Transverse colon (tissue), 4 donors: ENCODE results near the gene FCHSD2. TPM values are rescaled to one million over a fixed set of nuclear protein-coding genes. Genes with fewer than 3 reads are reported as not detected.

ENCODE experiments used
- DNase-seq: peaks from one replicate; pipeline ENCODE4 v3.0.0-alpha.2; 2019
- H3K27ac ChIP-seq, 4 donors: fragments of 200-600 bp; sonication (generic); 2 replicates each; pipeline ENCODE4 v1.5.1; 2016 to 2018; ENCODE audit warnings: inconsistent platforms in 4 of 4
- H3K27me3 ChIP-seq: fragments of 200-600 bp; sonication (generic); 2 replicates; pipeline ENCODE4 v1.5.1; 2017; ENCODE audit warnings: inconsistent platforms
- H3K36me3 ChIP-seq, 4 donors: fragments of 200-600 bp; sonication (generic); 2 replicates each; pipeline ENCODE4 v1.5.1; 2017 to 2019; ENCODE audit warnings: inconsistent platforms in 4 of 4
- H3K4me1 ChIP-seq, 4 donors: fragments of 200-600 bp; sonication (generic); 2 replicates each; pipeline ENCODE4 v1.5.1; 2017 to 2020; ENCODE audit warnings: inconsistent platforms in 4 of 4
- H3K4me3 ChIP-seq, 4 donors: fragments of 200-600 bp; sonication (generic); 1 replicate in 1 of 4; 2 replicates in 3 of 4; pipeline versions ENCODE4 v1.5.1 to v1.6.1; 2017 to 2019; ENCODE audit warnings: inconsistent platforms in 4 of 4
- H3K9me3 ChIP-seq, 2 donors: fragments of 200-600 bp; sonication (generic); 2 replicates each; pipeline ENCODE4 v1.5.1; 2017 to 2019; ENCODE audit warnings: inconsistent platforms in 2 of 2
- CTCF ChIP-seq, 5 experiments: fragments of 200-600 bp in 3 of 5; fragments of 450-650 bp in 2 of 5; sonication (generic) in 3 of 5; IDR thresholded peaks; 1 replicate in 2 of 5; 2 replicates in 3 of 5; pipeline ENCODE4 v1.5.1; 2016 to 2017; ENCODE audit warnings: antibody characterized with exemption in 5 of 5, inconsistent platforms in 3 of 5, mild to moderate bottlenecking in 2 of 5, moderate library complexity in 1 of 5
- EP300 ChIP-seq: sonication (generic); formaldehyde crosslinking; IDR thresholded peaks from one replicate; pipeline ENCODE4 v1.6.1; 2017; ENCODE audit warnings: antibody characterized with exemption, low read depth
- POLR2A ChIP-seq: fragments of 450-650 bp; IDR thresholded peaks from one replicate; pipeline ENCODE4 v1.6.1; 2016; ENCODE audit warnings: antibody characterized with exemption, mild to moderate bottlenecking, moderate library complexity
- POLR2AphosphoS5 ChIP-seq, 3 donors: sonication (generic); formaldehyde crosslinking; IDR thresholded peaks; one replicate each; pipeline ENCODE4 v1.6.1; 2016; ENCODE audit warnings: antibody characterized with exemption in 3 of 3
- WGBS, 2 donors: methylation state at CpG; one replicate each; pipeline ENCODE4 v1.1.5; 2018; ENCODE audit warnings: low coverage in 1 of 2; 5-methylcytosine and 5-hydroxymethylcytosine counted together
- in situ Hi-C, 4 donors: fragments of 200-750 bp; cut with MboI; loops; one replicate each; pipeline versions ENCODE4 v1.15.0 to v1.15.1; 2017; ENCODE audit warnings: low sequenced_read_pairs in 3 of 4, low pct_ligation_motif_present in 1 of 4, low pct_unique_long_range_greater_than_20kb in 1 of 4
- intact Hi-C: fragments of 100-400 bp; cut with DNase I; formaldehyde crosslinking; loops from one replicate; pipeline ENCODE4 v1.15.1; 2023; ENCODE audit warnings: low total_unique reads
- total RNA-seq, 4 donors: library from RNA; depleted of rRNA; stranded (reverse); fragments of >200 nt; gene quantifications; one replicate each; pipeline ENCODE4 v1.1.0, GENCODE V29; 2016

The FCHSD2 gene
- total RNA-seq, 4 donors from 2014 or later, result 9.1 to 15.9 (median 15.0) TPM

GRCh38 chr11:72924568-72925190, 217.4 kb downstream of the FCHSD2 start:
- intact Hi-C loops, result no loop called here
- Histone ChIP-seq H3K4me1 (peaks cover 0 to 5% (median 0%) of the 10 kb centered on the region in 4 donors), H3K4me3 (no peak overlapping the region), H3K27ac (no peak overlapping the region), H3K36me3 (no peaks in the 10 kb centered on the region), H3K9me3 (no peaks in the 10 kb centered on the region), H3K27me3 (no peaks in the 10 kb centered on the region)
- DNase-seq, result no peak
- TF ChIP-seq POLR2A (no peak), CTCF (IDR thresholded peaks at IDR 0.05) (peak; percentile 34 to 62 (median 58))
- WGBS, 2 donors, result 86 to 100% methylated on average over 1 of the region's 1 CpG
- in situ Hi-C loops, result loop anchor here in 2 of 4 donors (10.0 kb wide), 2 partner anchors 250 to 260 kb away; no protein-coding TSS in a partner anchor

GRCh38 chr11:72921028-72921716, 220.9 kb downstream of the FCHSD2 start:
- 75 to 82% methylated on average over 5 of the region's 5 CpGs for WGBS, 2 donors
- H3K4me1 ChIP-seq, result peaks cover 0 to 5% (median 0%) of the 10 kb centered on the region in 4 donors
- no peak overlapping the region for H3K4me3 ChIP-seq
- no peak overlapping the region for H3K27ac ChIP-seq
- DNase-seq, result no peak
- no peaks in the 10 kb centered on the region for H3K36me3 ChIP-seq
- intact Hi-C loops, result no loop called here
- no peaks in the 10 kb centered on the region for H3K9me3 ChIP-seq
- no peaks in the 10 kb centered on the region for H3K27me3 ChIP-seq
- no peak for TF ChIP-seq POLR2AphosphoS5 (IDR thresholded peaks at IDR 0.05)
- in situ Hi-C loops, result loop anchor here in 2 of 4 donors (10.0 kb wide), 2 partner anchors 254 to 264 kb away; no protein-coding TSS in a partner anchor

GRCh38 chr11:72920001-72920400, 222.1 kb downstream of the FCHSD2 start:
- in situ Hi-C loops, result loop anchor here in 2 of 4 donors (10.0 kb wide), 2 partner anchors 255 to 265 kb away; no protein-coding TSS in a partner anchor
- DNase-seq, result no peak
- no peak overlapping the region for H3K27ac ChIP-seq
- H3K9me3 ChIP-seq, result no peaks in the 10 kb centered on the region
- intact Hi-C loops, result no loop called here
- H3K36me3 ChIP-seq, result no peaks in the 10 kb centered on the region
- H3K27me3 ChIP-seq, result no peaks in the 10 kb centered on the region
- H3K4me3 ChIP-seq, result no peak overlapping the region
- TF ChIP-seq POLR2A (no peak), EP300 (no peak), POLR2AphosphoS5 (IDR thresholded peaks at IDR 0.05) (no peak), CTCF (IDR thresholded peaks at IDR 0.05) (no peak)
- peaks cover 0 to 5% (median 0%) of the 10 kb centered on the region in 4 donors for H3K4me1 ChIP-seq

GRCh38 chr11:72918851-72919250, 223.3 kb downstream of the FCHSD2 start:
- Histone ChIP-seq H3K27me3 (no peaks in the 10 kb centered on the region), H3K4me1 (no peaks in the 10 kb centered on the region), H3K9me3 (no peaks in the 10 kb centered on the region), H3K36me3 (no peaks in the 10 kb centered on the region), H3K4me3 (no peak overlapping the region), H3K27ac (no peak overlapping the region)
- no peak for DNase-seq
- intact Hi-C loops (no loop called here), in situ Hi-C loops (no loop called here)
- TF ChIP-seq CTCF (IDR thresholded peaks at IDR 0.05) (no peak), POLR2A (no peak), EP300 (no peak), POLR2AphosphoS5 (IDR thresholded peaks at IDR 0.05) (no peak)
